Activated effector memory CD4-positive, alpha-beta T cell treated with Interleukin-2 at 50 U/mL for 16 hours (primary cell): ENCODE measurements around the gene BNC2.
"Not testable (repeated sequence)": the region's sequence is repeated elsewhere in the genome, so short reads cannot be mapped to it uniquely, and the experiment has no call there.

ENCODE experiments used
- DNase-seq: peaks from one replicate; pipeline ENCODE4 v3.0.0-alpha.2; 2020

BNC2 gene

DNA sequence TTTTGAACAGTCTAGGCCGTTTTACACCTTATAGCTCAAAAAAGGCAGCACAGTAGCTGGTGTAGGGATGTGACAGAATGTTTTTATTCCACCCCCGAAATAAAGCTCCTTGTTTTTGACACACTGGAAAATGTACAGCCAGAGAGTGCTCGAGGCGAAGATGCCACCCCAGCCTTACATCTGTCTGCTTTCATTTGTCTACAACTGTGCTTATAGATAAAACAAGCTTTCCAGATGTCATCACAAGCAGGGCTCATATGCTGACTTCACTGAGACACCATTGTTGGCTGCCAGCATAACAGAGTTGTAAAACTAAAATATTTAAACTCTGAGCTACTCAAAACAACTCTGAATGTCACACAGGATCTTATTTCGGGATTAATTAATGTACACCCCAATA, 386.3 kb downstream of the BNC2 start:
- DNase-seq, result no peak

DNA sequence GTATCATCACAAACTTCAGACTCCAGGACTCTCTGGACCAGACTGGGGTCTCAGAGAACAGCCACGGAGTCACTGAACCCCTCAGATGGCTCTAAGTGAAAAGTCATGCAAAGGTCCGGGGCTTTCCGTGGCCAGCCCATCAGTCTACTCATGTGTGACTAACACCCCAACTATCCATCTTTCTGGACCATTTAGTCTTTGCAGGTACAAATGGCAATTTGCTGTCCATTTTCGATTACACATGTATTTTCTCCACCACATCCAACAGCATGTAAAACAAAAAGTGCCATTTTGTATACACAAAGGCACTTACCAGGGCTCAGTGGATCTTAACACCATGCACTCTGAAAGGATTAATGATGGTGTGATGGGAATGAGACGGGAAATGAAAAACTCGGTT, 387.7 kb downstream of the BNC2 start:
- DNase-seq, result no peak

- not testable (repeated sequence) for DNase-seq
Observed at GRCh38 chr9:16480584-16480983, 389.9 kb downstream of the BNC2 start.

GRCh38 chr9:16475996-16476395, 394.5 kb downstream of the BNC2 start:
- DNase-seq, result no peak

GRCh38 chr9:16475257-16475656, 395.2 kb downstream of the BNC2 start:
- DNase-seq, result no peak

- no peak for DNase-seq
Observed at GRCh38 chr9:16469184-16469583, 401.3 kb downstream of the BNC2 start.

DNA sequence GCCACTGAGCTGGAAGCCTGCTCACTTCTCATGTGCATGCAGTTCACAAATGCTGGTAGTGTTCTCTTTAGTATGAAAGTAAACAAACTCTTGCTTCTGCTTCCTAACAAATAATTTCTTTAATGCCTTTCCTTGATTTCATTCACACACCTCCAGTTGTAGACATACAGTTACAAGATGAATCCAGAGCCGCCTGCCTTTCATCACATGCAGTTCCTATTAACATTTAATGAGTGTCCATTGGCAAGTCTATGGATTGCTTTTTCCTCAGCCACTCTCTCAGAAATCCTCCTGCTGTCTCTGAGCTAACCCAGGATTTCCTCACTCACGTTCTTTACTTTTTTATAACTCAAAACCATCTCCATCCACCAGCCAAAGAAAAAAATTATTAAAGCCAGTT, 408.6 kb downstream of the BNC2 start:
- DNase-seq, result no peak

GRCh38 chr9:16461137-16461840, 409.2 kb downstream of the BNC2 start:
- no peak for DNase-seq

DNA sequence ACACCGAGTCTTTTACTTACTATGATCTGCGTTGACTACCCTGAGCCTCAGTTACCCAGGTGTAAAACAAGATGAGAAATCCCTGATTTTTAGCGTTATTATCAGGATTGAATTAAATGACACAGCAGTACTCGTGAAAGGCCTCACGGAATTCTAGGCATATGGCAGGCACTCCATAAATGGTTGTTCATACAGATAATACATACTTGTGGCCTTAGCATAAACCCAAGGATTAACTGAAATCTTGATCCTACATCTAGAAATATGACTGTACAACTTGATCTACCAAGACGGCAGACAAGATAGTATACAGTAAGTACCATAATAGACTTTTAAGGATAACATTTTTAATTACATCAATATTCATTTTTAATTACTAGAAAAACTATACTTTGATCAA, 409.8 kb downstream of the BNC2 start:
- DNase-seq, result no peak

DNA sequence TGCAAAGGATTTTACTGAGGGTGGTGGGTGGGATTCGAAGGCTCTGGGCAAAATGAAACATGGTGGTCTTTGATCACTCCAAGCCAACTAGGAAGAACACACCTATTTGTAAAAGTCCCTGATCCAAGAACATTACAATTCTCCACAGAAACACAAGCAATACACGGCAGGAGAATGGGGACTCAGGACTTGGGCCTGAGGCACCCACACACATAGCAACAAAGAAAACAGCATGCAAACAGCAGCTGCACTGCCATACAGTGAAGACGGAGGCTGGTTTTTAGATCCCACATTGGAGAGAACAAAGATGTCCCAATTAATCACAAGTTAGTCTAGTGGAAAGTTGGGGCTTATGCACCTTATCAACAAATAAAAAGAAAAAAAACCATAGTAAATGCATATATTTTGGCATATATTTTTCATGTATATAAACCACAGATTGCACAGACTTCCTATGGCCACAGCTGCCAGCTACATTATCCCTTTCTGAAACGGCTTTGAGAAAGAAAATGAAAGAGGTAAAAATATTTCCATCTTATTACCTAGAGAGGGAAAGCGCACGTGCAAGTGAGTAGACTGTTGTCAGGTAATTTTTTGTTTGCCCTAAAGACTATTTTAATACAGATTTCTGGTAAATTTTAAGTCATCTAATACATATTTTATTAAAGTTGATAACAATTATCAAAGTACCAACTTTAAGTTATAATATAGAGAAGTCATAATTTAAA, 410.9 kb downstream of the BNC2 start:
- DNase-seq, result no peak

DNA sequence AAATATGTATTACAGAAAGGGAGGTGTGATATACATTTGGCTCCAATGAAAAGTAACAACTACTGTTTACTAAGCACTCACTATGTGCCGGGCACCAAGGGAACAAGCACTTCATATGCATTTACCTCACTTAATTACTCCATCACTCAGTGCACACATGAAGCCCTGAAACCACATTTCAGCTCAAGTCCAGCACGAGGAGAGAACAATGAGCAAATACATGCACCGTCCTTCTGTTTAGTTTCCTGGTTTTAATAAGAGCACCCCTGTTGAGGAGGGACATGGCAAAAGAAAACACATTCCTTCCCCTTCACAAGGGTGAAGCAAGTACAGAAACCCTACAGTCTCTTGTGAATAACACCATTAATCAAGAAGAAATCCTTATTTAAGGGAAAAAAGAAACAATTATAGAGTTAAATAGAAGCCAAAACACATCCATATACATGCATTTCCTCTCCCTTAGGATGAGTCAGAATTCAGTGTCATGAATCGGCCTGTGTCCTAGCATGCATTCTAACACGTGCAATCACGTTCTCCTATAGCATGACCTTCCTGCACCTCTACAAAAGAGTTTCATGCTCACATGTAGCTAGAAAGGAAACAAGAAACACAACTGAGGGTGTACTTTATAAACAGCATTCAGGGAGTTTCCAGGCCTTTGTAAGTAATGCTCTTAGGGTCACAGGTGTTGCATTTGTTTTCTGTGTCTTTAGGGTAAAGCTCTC, 411.6 kb downstream of the BNC2 start:
- DNase-seq, result no peak

- no peak for DNase-seq
Observed at GRCh38 chr9:16455842-16456241, 414.6 kb downstream of the BNC2 start.

DNA sequence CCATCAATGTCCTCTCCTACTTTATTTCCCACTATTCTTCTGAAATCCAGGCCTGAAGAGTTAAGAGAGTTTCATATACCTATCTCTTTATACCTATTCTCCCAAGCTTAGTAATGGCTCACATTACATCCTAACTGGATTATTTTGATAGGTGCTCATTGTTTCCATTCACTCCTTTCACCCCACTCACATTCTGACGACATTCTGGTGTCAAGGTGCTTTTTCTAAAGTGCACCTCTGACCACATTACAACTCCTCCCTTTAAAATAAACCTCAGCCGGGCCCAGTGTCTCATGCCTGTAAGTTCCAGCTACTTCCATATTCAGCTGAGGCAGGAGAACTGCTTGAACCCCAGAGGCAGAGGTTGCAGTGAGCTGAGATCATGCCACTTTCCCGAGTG, 417.1 kb downstream of the BNC2 start:
- DNase-seq, result no peak

DNA sequence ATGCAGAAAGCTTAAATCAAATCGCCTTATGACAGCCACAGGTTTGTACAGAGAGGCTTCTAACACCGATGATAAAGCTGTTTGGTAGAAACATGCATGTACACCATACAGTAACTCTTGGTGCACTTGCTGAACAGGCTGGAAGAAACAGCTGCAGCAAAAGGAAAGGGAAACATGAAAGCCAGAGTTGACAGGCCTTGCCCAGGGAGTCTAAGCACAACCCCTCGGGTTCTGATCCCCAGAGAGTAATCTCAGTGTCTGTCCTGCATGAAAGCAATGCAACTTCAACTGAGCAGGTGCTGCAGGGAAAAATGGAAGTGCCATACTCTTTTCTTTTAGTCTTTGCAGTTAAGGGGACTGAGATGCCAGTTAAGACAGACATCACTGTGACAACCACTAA, 419.9 kb downstream of the BNC2 start:
- DNase-seq, result no peak

GRCh38 chr9:16450043-16450442, 420.4 kb downstream of the BNC2 start:
- DNase-seq, result no peak

DNA sequence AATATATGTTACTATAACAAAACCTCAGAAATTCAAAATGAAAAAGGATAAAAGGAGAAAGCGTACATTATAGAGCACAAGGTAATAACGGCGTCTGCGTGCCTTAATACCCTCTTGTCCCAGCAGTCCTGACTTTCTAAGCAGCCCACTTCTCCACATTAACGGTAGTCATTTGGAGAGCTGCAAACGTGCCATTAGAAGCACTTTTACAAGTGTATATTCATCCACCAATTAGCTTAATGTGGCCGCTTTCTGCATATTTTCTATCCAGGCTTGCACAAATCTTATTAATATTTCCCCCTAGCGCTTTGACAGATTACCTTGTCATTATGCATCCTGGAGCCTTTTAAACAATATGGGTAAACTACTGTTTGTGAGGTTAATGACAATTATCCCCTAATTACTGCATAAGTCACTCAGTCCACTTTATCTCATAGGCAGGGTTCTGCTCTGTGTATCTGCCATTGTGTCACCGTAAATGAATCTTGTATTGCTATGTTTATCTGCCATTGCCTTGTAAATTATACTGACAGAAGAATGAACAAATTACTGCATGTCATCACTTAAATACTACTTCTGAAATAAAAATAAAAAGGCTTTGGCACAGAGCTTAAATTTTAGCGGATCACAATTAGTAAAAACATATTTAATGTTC, 421.3 kb downstream of the BNC2 start:
- DNase-seq, result no peak

GRCh38 chr9:16447946-16448345, 422.5 kb downstream of the BNC2 start:
- no peak for DNase-seq

DNA sequence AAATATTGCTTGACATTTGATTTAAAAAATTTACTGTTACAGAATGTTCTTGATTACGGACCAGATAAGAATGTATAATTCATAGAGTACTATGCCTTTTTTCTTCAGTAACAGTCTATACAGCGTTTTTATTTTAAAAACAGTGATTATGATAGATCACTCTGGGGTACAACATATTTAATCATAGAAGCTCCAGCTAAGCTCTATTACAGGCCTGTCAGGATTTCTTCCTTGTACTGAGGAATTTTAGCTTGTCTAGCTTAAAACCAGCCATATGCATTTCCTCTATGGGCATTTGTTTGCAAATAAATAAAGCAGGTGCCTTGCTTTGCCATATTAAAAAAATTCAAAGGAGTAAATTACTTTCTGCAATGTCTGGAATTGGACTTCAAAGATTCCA, 423.8 kb downstream of the BNC2 start:
- DNase-seq, result no peak

DNA sequence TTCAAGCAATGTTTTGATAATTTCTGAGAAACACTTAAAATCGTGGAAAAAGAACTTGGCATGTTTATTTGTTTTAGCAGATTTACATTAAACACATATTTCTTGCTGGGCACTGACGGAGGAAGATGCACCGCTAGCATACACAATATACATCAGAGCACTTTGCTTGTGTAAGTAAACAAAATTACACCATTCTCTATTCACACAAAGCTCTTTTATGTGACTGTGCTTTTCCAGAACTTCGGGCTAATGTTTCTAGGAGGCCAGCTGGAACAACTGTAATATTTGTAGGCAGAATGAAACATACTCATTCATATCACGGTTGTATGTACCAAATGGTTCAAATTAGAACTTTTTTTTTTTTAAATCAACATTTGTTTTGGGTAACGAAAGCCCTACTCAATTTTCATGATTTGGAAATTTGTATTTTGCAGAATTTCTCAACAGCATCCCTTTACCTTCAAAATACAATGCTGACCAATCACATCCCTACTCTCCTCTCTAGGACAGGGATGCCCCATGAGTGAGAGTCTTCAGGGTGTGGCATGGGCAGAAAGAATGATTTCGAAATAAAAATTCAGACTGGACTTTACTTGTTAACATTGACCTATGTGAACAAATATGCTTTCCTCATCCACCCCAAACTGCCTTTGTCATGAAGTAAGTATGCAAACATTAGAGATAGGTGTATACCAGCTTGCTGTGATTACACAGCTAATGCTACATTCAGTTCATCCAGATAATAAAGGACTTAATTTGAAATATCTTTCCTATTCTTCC, 425.1 kb downstream of the BNC2 start:
- DNase-seq, result no peak

- DNase-seq, result no peak
Observed at GRCh38 chr9:16442622-16443021, 427.8 kb downstream of the BNC2 start.

DNA sequence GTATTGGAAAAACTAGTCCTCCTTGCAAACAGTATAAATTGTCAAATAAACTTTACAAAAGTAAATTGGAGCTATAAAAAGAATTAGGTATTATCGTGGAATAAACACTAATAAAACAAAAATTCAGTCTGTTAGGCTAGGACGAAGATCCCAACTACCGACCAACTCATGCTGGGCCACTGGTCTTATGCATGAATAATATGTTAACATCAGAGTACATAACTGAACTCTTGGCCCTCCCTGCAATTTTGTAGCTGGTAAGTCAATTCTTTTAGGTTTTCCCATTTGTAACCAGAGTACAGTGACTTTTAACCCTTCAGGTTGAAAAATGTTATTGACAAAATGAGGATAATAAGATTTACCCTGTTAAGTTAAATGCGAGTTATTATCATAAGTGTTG, 428.7 kb downstream of the BNC2 start:
- no peak for DNase-seq

GRCh38 chr9:16438831-16439230, 431.6 kb downstream of the BNC2 start:
- not testable (repeated sequence) for DNase-seq

DNA sequence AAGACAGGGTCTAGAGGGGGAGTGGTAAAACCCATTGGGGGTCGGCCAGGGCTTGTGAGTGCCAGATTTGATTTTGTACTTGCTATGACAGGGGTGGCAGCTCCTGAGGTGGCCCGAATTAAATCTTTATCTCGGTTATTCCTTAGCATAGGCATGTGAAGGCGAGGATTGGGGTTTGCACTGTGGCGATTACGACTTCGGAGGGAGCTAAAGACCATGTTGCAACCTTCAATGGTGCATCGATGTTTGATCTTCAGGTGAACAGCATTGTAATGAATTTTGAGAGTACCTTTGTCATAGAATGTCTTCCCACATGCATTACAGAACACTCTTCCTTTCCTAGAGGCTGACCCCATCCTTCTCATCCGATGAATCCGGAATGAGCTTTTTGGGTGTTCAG, 433.9 kb downstream of the BNC2 start:
- no peak for DNase-seq
